Adrenal gland (tissue), 12 donors: ENCODE measurements around the gene TCEA2. TPM values are rescaled to one million over a fixed set of nuclear protein-coding genes. Genes with fewer than 3 reads are reported as not detected.
A peak's percentile ranks its signal among the peaks of the same experiment; 100 is the strongest.

ENCODE experiments used
- DNase-seq, 7 donors: peaks; one replicate each; pipeline ENCODE4 v3.0.0-alpha.2; 2019 to 2020
- H3K27ac ChIP-seq, 5 donors: fragments of 200-600 bp; sonication (generic) in 4 of 5; 1 replicate in 3 of 5; 2 replicates in 2 of 5; pipeline versions ENCODE4 v1.5.1 to v1.8.0; 2016 to 2020; ENCODE audit warnings: mild to moderate bottlenecking in 1 of 5
- H3K27me3 ChIP-seq: fragments of 200-600 bp; 2 replicates; pipeline ENCODE4 v1.8.0; 2021
- H3K36me3 ChIP-seq, 2 donors: fragments of 200-600 bp; replicated peaks in 1 of 2; 1 replicate in 1 of 2; 2 replicates in 1 of 2; pipeline versions ENCODE4 v1.5.1 to v1.8.0; 2018 to 2022
- H3K4me1 ChIP-seq, 2 donors: fragments of 200-600 bp; replicated peaks in 1 of 2; 1 replicate in 1 of 2; 2 replicates in 1 of 2; pipeline versions ENCODE4 v1.5.1 to v1.8.0; 2018 to 2021
- H3K4me3 ChIP-seq, 4 donors: fragments of 200-600 bp; sonication (generic) in 3 of 4; one replicate each; pipeline ENCODE4 v1.5.1; 2016 to 2018
- H3K9me3 ChIP-seq, 3 donors: fragments of 200-600 bp; sonication (generic) in 1 of 3; replicated peaks in 1 of 3; 1 replicate in 2 of 3; 2 replicates in 1 of 3; pipeline versions ENCODE4 v1.5.1 to v1.8.0; 2016 to 2021
- CTCF ChIP-seq, 6 experiments: fragments of 450-650 bp in 4 of 6; fragments of 200-600 bp in 2 of 6; sonication (generic) in 1 of 6; IDR thresholded peaks; 1 replicate in 5 of 6; 2 replicates in 1 of 6; pipeline versions ENCODE4 v1.5.1 to v1.8.0; 2016 to 2021; ENCODE audit warnings: antibody characterized with exemption in 6 of 6, mild to moderate bottlenecking in 2 of 6, moderate library complexity in 1 of 6
- POLR2A ChIP-seq, 2 donors: fragments of 450-650 bp; IDR thresholded peaks; one replicate each; pipeline ENCODE4 v1.6.1; 2017; ENCODE audit warnings: antibody characterized with exemption in 2 of 2, mild to moderate bottlenecking in 2 of 2, moderate library complexity in 1 of 2
- WGBS, 4 donors: extraction: QIAGEN DNeasy Blood & Tissue Kit in 2 of 4; methylation state at CpG; one replicate each; pipeline versions ENCODE4 v1.1.5 to v1.1.7; 2013 to 2017; 5-methylcytosine and 5-hydroxymethylcytosine counted together
- intact Hi-C, 2 donors: fragments of 100-400 bp; cut with DNase I; formaldehyde crosslinking; loops; one replicate each; pipeline versions ENCODE4 v1.14.1 to v1.15.0; 2022 to 2023
- polyA plus RNA-seq, 3 donors: library from polyadenylated mRNA; stranded (reverse); fragments of 200-250 nt in 2 of 3; fragments of 350-450 nt in 1 of 3; fragmentation: Illumina TruSeq in 1 of 3; extraction: RNeasy Lipid Tissue Mini Kit (QIAGEN cat#74804) in 1 of 3; gene quantifications; one replicate each; pipeline ENCODE4 v1.2.3, GENCODE V29; 2013 to 2014
- total RNA-seq, 9 donors: library from RNA; depleted of rRNA in 4 of 9; stranded (reverse); fragments of >200 nt in 4 of 9; fragments of 120-200 nt in 1 of 9; fragmentation: NEBNext Ultra II Directional in 1 of 9; extraction: Animal tissue kit (Norgen Biotek cat#: 25700) in 1 of 9; gene quantifications; one replicate each; pipeline versions ENCODE4 v1.1.0 to v1.2.4, GENCODE V29; 2013 to 2023
- donor health status: healthy with polysubstance abuse.
- donor health status: Bipolar disorder and iron deficiency.
- donor health status: DM: yes; HTN: yes; CAD: no.
- donor health status: DM: no; HTN: no; CAD: no.
- donor health status: DM: no; HTN: no; CAD: no.
- donor health status: DM: yes; HTN: yes; CAD: no.

The TCEA2 gene
- total and polyA plus RNA-seq, 12 donors, result 12.6 to 184 (median 53.7) TPM

GRCh38 chr20:64052987-64053840, 9.8 kb upstream of the TCEA2 start:
- TF ChIP-seq CTCF (IDR thresholded peaks at IDR 0.05) (no peak), POLR2A (IDR thresholded peaks at IDR 0.05) (no peak)
- no peak for DNase-seq
- Histone ChIP-seq H3K4me1 (no peaks in the 10 kb centered on the region), H3K36me3 (no peaks in the 10 kb centered on the region), H3K9me3 (no peaks in the 10 kb centered on the region), H3K4me3 (no peak overlapping the region), H3K27me3 (peaks cover 49% of the 10 kb centered on the region), H3K27ac (peak overlapping the region in 1 of 5 donors; percentile 80)
- intact Hi-C loops, result no loop called here
- WGBS, 4 donors, result 71 to 80% (median 78%) methylated on average over 23 to 33 of the region's 33 CpGs

- DNase-seq, result peak in 5 of 7 donors; percentile 33 to 79 (median 66)
- WGBS, 4 donors, result 29 to 48% (median 37%) methylated on average over 4 to 17 of the region's 17 CpGs
- H3K36me3 ChIP-seq, result no peaks in the 10 kb centered on the region
- no peaks in the 10 kb centered on the region for H3K9me3 ChIP-seq
- intact Hi-C loops, result no loop called here
- H3K4me3 ChIP-seq, result no peak overlapping the region
- H3K4me1 ChIP-seq, result no peaks in the 10 kb centered on the region
- peak in 1 of 2 donors; percentile 26 for TF ChIP-seq POLR2A (IDR thresholded peaks at IDR 0.05)
- peak in 2 of 6 experiments; percentile 5 to 8 for TF ChIP-seq CTCF (IDR thresholded peaks at IDR 0.05)
- peaks cover 41% of the 10 kb centered on the region for H3K27me3 ChIP-seq
- H3K27ac ChIP-seq, result peak overlapping the region in 2 of 5 donors; percentile 16 to 80
These were observed 8.9 kb upstream of the TCEA2 start for GRCh38 chr20:64053841-64054661.

GRCh38 chr20:64055396-64055892, 7.6 kb upstream of the TCEA2 start:
- no peaks in the 10 kb centered on the region for H3K9me3 ChIP-seq
- 34 to 62% (median 55%) methylated on average over 2 to 9 of the region's 9 CpGs for WGBS, 4 donors
- no peaks in the 10 kb centered on the region for H3K4me1 ChIP-seq
- TF ChIP-seq CTCF (IDR thresholded peaks at IDR 0.05) (no peak), POLR2A (IDR thresholded peaks at IDR 0.05) (no peak)
- DNase-seq, result no peak
- no peaks in the 10 kb centered on the region for H3K36me3 ChIP-seq
- H3K27ac ChIP-seq, result peak overlapping the region in 3 of 5 donors; percentile 11 to 72 (median 41)
- intact Hi-C loops, result no loop called here
- H3K4me3 ChIP-seq, result no peak overlapping the region
- peaks cover 31% of the 10 kb centered on the region for H3K27me3 ChIP-seq
